Body of pancreas (tissue), 4 donors: ENCODE measurements around the gene FRMPD2.
"Not testable (repeated sequence)": the region's sequence is repeated elsewhere in the genome, so short reads cannot be mapped to it uniquely, and the experiment has no call there.

ENCODE experiments used
- CTCF ChIP-seq, 7 experiments: fragments of 450-650 bp in 4 of 7; fragments of 200-600 bp in 3 of 7; sonication (generic) in 3 of 7; IDR thresholded peaks; one replicate each; pipeline ENCODE4 v1.5.1; 2016 to 2019; ENCODE audit warnings: antibody characterized with exemption in 7 of 7
- POLR2A ChIP-seq, 3 donors: fragments of 450-650 bp; IDR thresholded peaks; one replicate each; pipeline ENCODE4 v1.6.1; 2016; ENCODE audit warnings: antibody characterized with exemption in 3 of 3, mild to moderate bottlenecking in 2 of 3

GRCh38 chr10:48110277-48110676 lies 164.2 kb downstream of the FRMPD2 start:
- TF ChIP-seq CTCF, POLR2A (IDR thresholded peaks at IDR 0.05): not testable (repeated sequence)
